HG03108 (cell line): ENCODE measurements around the gene DYSF.

Experiments used
- ATAC-seq: cut with Tn5 transposase; IDR thresholded peaks from one replicate; pipeline ENCODE4 v1.9.1; 2021; ENCODE audit warnings: moderate library complexity; ENCODE audit not compliant: unreplicated experiment

DYSF gene

GRCh38 chr2:71526141-71526540 lies 72.8 kb downstream of the DYSF start:
- no peak for ATAC-seq

GRCh38 chr2:71526975-71527374 lies 73.6 kb downstream of the DYSF start:
- ATAC-seq: no peak

- ATAC-seq: no peak
Observed at GRCh38 chr2:71528131-71528591, 74.8 kb downstream of the DYSF start.

GRCh38 chr2:71528749-71529148 lies 75.4 kb downstream of the DYSF start:
- ATAC-seq: no peak

GRCh38 chr2:71530211-71530610 lies 76.8 kb downstream of the DYSF start:
- no peak for ATAC-seq

GRCh38 chr2:71530641-71531332 lies 77.4 kb downstream of the DYSF start:
- ATAC-seq: no peak

GRCh38 chr2:71531522-71532047 lies 78.2 kb downstream of the DYSF start:
- no peak for ATAC-seq

GRCh38 chr2:71532327-71532726 lies 79.0 kb downstream of the DYSF start:
- ATAC-seq: no peak

- ATAC-seq: no peak
Observed at GRCh38 chr2:71534201-71534600, 80.8 kb downstream of the DYSF start.

- no peak for ATAC-seq
Observed at GRCh38 chr2:71534826-71535225, 81.5 kb downstream of the DYSF start.

- ATAC-seq: no peak
Observed at GRCh38 chr2:71535526-71535925, 82.2 kb downstream of the DYSF start.

- no peak for ATAC-seq
Observed at GRCh38 chr2:71536226-71536671, 82.9 kb downstream of the DYSF start.

- ATAC-seq: no peak
Observed at GRCh38 chr2:71538241-71538640, 84.9 kb downstream of the DYSF start.

GRCh38 chr2:71538656-71539265 lies 85.4 kb downstream of the DYSF start:
- ATAC-seq: no peak

- no peak for ATAC-seq
Observed at GRCh38 chr2:71540818-71541217, 87.5 kb downstream of the DYSF start.

GRCh38 chr2:71544919-71545571 lies 91.7 kb downstream of the DYSF start:
- ATAC-seq: no peak

- ATAC-seq: no peak
Observed at GRCh38 chr2:71545572-71546274, 92.4 kb downstream of the DYSF start.

- no peak for ATAC-seq
Observed at GRCh38 chr2:71546275-71546638, 92.9 kb downstream of the DYSF start.

- no peak for ATAC-seq
Observed at GRCh38 chr2:71546777-71547281, 93.5 kb downstream of the DYSF start.

- no peak for ATAC-seq
Observed at GRCh38 chr2:71547616-71548285, 94.4 kb downstream of the DYSF start.
